Measurements from ENCODE around the gene SDR42E1. TPM values are rescaled to one million over a fixed set of nuclear protein-coding genes. Genes with fewer than 3 reads are reported as not detected.

Gene SDR42E1
- total RNA-seq, 1 donor from 2014 or later: 23.2 TPM

DNA sequence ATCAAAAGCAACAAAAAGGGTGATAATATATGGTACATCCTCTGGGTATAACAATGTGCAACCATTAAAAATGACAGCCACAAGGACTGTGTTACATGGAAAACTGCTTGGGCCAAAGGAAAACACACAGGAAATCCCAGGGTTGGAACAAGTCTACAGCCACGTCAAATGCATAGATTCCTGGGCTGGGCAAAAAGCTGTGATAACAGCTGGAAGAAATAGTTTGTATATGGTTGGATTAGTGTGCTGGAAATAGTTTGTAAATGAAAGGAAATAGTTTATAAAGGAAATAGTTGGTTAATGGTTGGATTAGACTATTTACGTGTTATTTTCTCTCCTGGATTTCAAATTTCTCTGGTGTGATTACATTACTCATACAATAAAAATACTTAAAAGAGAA is 26.4 kb upstream of the SDR42E1 start:
- DNase-seq (ENCODE audit: low read depth): no peak
- no peaks in the 10 kb centered on the region for H3K36me3 ChIP-seq (ENCODE audit: control insufficient read depth, insufficient read depth, low read length)
- H3K4me3 ChIP-seq (ENCODE audit: low read depth, low read length): no peak overlapping the region
- TF ChIP-seq, protein P1, sequence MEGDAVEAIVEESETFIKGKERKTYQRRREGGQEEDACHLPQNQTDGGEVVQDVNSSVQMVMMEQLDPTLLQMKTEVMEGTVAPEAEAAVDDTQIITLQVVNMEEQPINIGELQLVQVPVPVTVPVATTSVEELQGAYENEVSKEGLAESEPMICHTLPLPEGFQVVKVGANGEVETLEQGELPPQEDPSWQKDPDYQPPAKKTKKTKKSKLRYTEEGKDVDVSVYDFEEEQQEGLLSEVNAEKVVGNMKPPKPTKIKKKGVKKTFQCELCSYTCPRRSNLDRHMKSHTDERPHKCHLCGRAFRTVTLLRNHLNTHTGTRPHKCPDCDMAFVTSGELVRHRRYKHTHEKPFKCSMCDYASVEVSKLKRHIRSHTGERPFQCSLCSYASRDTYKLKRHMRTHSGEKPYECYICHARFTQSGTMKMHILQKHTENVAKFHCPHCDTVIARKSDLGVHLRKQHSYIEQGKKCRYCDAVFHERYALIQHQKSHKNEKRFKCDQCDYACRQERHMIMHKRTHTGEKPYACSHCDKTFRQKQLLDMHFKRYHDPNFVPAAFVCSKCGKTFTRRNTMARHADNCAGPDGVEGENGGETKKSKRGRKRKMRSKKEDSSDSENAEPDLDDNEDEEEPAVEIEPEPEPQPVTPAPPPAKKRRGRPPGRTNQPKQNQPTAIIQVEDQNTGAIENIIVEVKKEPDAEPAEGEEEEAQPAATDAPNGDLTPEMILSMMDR (IDR thresholded peaks at IDR 0.05; ENCODE audit: insufficient read depth, low read length, severe bottlenecking): no peak
- no peaks in the 10 kb centered on the region for H3K27me3 ChIP-seq (ENCODE audit: control insufficient read depth, insufficient read depth, low read length)
- FAIRE-seq: no peak

DNA sequence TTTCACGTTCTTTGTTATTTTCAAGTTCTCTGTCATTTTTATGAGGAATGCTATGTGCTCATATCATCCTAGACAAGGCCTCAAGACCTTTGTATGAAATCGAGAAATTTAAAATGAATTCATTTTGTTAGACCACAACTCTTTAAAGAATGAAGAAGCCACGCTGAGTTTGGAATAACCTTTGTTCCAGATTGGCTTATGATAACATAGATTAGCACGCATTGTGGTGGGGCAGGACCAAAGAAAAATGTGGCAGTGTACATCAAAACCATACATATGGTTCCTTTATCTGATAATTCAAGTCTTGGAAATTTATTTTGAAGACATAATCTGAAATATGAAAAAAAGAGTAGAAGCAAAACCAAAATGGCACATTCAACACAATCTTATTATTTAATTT is 26.0 kb upstream of the SDR42E1 start:
- no peak overlapping the region for H3K4me3 ChIP-seq (ENCODE audit: low read depth, low read length)
- no peak for FAIRE-seq
- TF ChIP-seq, protein P1 (IDR thresholded peaks at IDR 0.05; ENCODE audit: insufficient read depth, low read length, severe bottlenecking): no peak
- DNase-seq (ENCODE audit: low read depth): no peak
- no peaks in the 10 kb centered on the region for H3K27me3 ChIP-seq (ENCODE audit: control insufficient read depth, insufficient read depth, low read length)
- H3K36me3 ChIP-seq (ENCODE audit: control insufficient read depth, insufficient read depth, low read length): no peaks in the 10 kb centered on the region

DNA sequence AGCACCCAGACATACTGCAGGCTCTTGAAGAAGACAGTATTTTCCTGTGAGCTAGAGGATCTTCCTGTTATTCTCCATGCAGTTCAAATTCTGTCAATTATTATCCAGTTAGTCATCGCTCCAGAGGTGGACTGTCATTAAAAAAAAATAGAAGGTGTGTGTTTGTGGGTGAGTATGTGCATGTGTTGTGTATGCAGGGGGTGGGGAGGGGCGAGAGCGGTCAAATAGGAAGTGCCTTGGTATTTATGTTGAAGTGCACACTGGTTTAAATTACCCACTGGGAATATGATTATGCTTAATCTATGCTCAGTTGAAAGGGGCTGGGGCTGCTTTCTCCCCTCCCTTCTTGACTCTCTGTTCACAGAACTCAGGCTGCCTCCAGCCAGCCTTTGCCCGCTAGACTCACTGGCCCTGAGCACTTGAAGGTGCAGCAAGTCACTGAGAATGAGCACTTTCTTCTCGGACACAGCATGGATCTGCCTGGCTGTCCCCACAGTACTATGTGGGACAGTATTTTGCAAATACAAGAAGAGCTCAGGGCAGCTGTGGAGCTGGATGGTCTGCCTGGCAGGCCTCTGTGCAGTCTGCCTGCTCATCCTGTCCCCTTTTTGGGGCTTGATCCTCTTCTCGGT is 23.8 kb upstream of the SDR42E1 start, which contains the start of gene HSD17B2:
Gene HSD17B2 (plus strand): TSS at position 273 of the 632 bp plus-strand sequence. CDS start 172 bp downstream, at position 445.
- DNase-seq (ENCODE audit: low read depth) (peak; percentile 84), FAIRE-seq (no peak)
- no peaks in the 10 kb centered on the region for H3K27me3 ChIP-seq (ENCODE audit: control insufficient read depth, insufficient read depth, low read length)
- H3K36me3 ChIP-seq (ENCODE audit: control insufficient read depth, insufficient read depth, low read length): no peaks in the 10 kb centered on the region
- TF ChIP-seq, protein P1 (IDR thresholded peaks at IDR 0.05; ENCODE audit: insufficient read depth, low read length, severe bottlenecking): no peak
- H3K4me3 ChIP-seq (ENCODE audit: low read depth, low read length): peak within 1 kb of the TSS; percentile 8

DNA sequence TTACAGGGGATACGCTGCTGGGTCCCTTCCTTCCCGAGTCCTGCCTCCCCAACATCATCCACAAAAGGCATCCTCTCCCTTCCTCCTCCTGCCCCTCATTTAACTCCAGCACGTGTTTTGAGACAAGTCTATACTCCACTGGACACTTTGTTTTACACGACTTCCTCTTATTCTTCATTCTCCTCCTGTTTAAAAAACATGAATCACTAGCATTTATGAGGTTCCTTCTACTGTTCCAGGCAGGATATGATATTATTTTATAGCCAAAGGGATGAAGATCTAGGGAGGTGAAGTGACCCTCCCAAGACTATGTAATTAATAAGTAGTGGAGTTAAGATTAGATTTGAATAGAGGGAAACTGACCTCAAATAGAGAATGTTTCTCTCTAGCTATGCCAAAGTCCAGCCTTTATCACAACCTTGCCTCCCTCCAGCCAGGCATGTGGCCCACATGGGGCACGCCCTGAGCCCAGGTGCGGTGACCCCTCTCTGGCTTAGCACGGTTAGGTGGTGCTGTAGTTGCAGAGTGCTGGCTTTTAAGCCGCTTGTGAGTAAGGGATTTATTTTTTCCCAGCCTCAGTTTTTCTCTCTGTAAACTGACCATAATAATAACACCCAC is 22.5 kb upstream of the SDR42E1 start:
- DNase-seq (ENCODE audit: low read depth) (no peak), FAIRE-seq (no peak)
- TF ChIP-seq, protein P1 (IDR thresholded peaks at IDR 0.05; ENCODE audit: insufficient read depth, low read length, severe bottlenecking): no peak
- no peak overlapping the region for H3K4me3 ChIP-seq (ENCODE audit: low read depth, low read length)
- no peaks in the 10 kb centered on the region for H3K27me3 ChIP-seq (ENCODE audit: control insufficient read depth, insufficient read depth, low read length)
- no peaks in the 10 kb centered on the region for H3K36me3 ChIP-seq (ENCODE audit: control insufficient read depth, insufficient read depth, low read length)

DNA sequence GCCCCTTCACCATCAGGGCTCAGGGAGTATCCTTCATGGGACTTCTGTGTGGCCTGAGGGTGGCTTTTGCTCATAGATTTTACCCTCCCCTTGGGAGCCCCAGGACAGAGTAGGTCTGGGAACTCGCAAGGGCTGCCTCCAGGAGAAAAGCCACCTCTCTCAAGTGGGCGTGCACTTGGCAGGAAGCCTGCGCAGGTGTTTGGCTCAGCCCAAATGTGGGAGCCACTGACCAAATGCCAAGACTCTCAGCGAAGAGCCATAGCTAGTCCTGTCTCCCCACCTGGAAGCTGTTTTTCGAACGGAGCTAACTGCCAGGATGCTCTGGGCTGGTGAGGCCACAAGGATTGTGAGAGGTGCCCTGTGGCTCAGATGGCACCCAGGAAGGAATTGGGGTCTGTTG is 21.7 kb upstream of the SDR42E1 start:
- TF ChIP-seq, protein P1 (IDR thresholded peaks at IDR 0.05; ENCODE audit: insufficient read depth, low read length, severe bottlenecking): no peak
- FAIRE-seq (no peak), DNase-seq (ENCODE audit: low read depth) (no peak)
- no peaks in the 10 kb centered on the region for H3K36me3 ChIP-seq (ENCODE audit: control insufficient read depth, insufficient read depth, low read length)
- H3K27me3 ChIP-seq (ENCODE audit: control insufficient read depth, insufficient read depth, low read length): no peaks in the 10 kb centered on the region
- H3K4me3 ChIP-seq (ENCODE audit: low read depth, low read length): no peak overlapping the region

All from bronchial epithelial cell (primary cell).